OCI-M1 (cell line): ENCODE data around the gene HPGD.
A peak's percentile ranks its signal among the peaks of the same experiment; 100 is the strongest.
"Not testable (repeated sequence)": the region's sequence is repeated elsewhere in the genome, so short reads cannot be mapped to it uniquely, and the experiment has no call there.

Experiments used
- DNase-seq: peaks from one replicate; lab custom pipeline; 2025; lab: John Stamatoyannopoulos, UW

HPGD gene

GRCh38 chr4:174526731-174527130, 4.4 kb upstream of the HPGD start:
- no peak for DNase-seq

GRCh38 chr4:174524242-174524641, 2.0 kb upstream of the HPGD start:
- DNase-seq, result peak; percentile 56

- peak; percentile 76 for DNase-seq
Observed at GRCh38 chr4:174523025-174523693, 871 bp upstream of the HPGD start.

GRCh38 chr4:174521800-174522182, 497 bp downstream of the HPGD start:
- DNase-seq, result peak; percentile 77

- peak; percentile 29 for DNase-seq
Observed at GRCh38 chr4:174520660-174521059, 1.6 kb downstream of the HPGD start.

GRCh38 chr4:174517502-174518445, 4.5 kb downstream of the HPGD start:
- DNase-seq, result peak; percentile 64

- peak; percentile 42 for DNase-seq
Observed at GRCh38 chr4:174516794-174517193, 5.5 kb downstream of the HPGD start.

GRCh38 chr4:174516345-174516744, 5.9 kb downstream of the HPGD start:
- DNase-seq, result no peak

- no peak for DNase-seq
Observed at GRCh38 chr4:174512745-174513144, 9.5 kb downstream of the HPGD start.

- no peak for DNase-seq
Observed at GRCh38 chr4:174505892-174506291, 16.4 kb downstream of the HPGD start.

GRCh38 chr4:174505007-174505406, 17.3 kb downstream of the HPGD start:
- DNase-seq, result no peak

- no peak for DNase-seq
Observed at GRCh38 chr4:174503079-174503715, 19.1 kb downstream of the HPGD start.

- DNase-seq, result no peak
Observed at GRCh38 chr4:174496631-174497432, 25.5 kb downstream of the HPGD start.

- no peak for DNase-seq
Observed at GRCh38 chr4:174495626-174496025, 26.7 kb downstream of the HPGD start.

- DNase-seq, result no peak
Observed at GRCh38 chr4:174494726-174495125, 27.6 kb downstream of the HPGD start.

GRCh38 chr4:174494146-174494545, 28.1 kb downstream of the HPGD start:
- no peak for DNase-seq

- peak; percentile 58 for DNase-seq
Observed at GRCh38 chr4:174490451-174490961, 31.8 kb downstream of the HPGD start.

- not testable (repeated sequence) for DNase-seq
Observed at GRCh38 chr4:174488368-174488767, 33.9 kb downstream of the HPGD start.

GRCh38 chr4:174485025-174485424, 37.3 kb downstream of the HPGD start:
- no peak for DNase-seq

GRCh38 chr4:174483792-174484191, 38.5 kb downstream of the HPGD start:
- no peak for DNase-seq

- no peak for DNase-seq
Observed at GRCh38 chr4:174479140-174479539, 43.1 kb downstream of the HPGD start.

GRCh38 chr4:174475528-174475927, 46.8 kb downstream of the HPGD start:
- DNase-seq, result no peak
